ENCODE measurements around the gene NDE1. TPM values are rescaled to one million over a fixed set of nuclear protein-coding genes. Genes with fewer than 3 reads are reported as not detected.
A peak's percentile ranks its signal among the peaks of the same experiment; 100 is the strongest.

NDE1 gene
- total and polyA plus RNA-seq, 9 of the 15 experiments (the other 6 are each of a cell fraction or from before 2014, with no cell fraction given) = 3.1 to 59.9 (median 30.0) TPM

DNA sequence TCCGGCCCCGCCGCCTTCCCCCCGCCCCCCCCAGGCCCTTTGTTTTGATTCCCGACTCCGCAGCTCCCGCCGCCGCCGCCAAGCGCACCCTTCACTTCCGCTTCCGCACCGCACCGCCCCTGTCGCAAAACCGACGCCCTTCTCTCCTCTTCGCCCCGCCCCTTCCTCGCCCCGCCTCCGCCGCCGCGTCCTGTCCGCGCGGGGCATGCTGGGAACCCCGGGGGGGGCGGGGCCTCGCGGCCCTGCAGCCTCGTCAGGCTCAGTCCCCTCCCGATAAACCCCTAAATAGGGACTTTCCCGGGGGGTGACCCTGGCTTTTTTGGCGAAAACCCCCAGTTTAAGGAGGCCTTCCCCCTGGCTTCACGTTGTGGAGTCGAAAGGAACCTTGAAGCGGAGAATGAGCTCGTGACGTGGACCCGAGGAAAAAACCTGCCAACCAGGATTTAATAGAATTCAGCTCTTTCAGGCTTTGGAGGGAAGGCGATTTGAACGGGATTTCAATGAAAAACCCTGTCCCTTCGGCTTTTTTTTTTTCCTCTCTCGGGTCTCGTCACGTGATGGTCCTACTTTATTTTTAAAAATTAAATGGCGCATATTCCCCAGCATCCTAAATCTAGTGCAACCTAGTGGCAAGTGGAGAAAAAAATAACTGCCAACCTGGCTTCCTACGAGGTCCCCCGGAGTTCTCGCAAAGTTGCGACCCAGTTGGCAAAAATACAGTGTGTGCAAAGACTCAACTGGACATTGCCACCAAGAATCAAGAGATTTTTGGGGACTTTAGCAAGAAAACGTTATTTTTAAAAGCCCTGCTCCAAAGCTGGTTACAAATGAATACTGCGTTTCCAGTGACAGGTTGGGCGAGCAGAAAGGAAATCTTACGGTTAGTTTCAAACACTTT lies 6.7 kb upstream of the NDE1 start, which contains the start of gene MARF1 (continued):
- TF ChIP-seq MBD2 (IDR thresholded peaks at IDR 0.05; ENCODE audit: borderline replicate concordance, low read depth) = no peak; the same call in 1 of the 2 replicates
- no peak for TF ChIP-seq CBX8 (IDR thresholded peaks at IDR 0.05; ENCODE audit: borderline replicate concordance, extremely low read depth, low read depth, low read length, poor library complexity, severe bottlenecking)
- TF ChIP-seq, protein P1, sequence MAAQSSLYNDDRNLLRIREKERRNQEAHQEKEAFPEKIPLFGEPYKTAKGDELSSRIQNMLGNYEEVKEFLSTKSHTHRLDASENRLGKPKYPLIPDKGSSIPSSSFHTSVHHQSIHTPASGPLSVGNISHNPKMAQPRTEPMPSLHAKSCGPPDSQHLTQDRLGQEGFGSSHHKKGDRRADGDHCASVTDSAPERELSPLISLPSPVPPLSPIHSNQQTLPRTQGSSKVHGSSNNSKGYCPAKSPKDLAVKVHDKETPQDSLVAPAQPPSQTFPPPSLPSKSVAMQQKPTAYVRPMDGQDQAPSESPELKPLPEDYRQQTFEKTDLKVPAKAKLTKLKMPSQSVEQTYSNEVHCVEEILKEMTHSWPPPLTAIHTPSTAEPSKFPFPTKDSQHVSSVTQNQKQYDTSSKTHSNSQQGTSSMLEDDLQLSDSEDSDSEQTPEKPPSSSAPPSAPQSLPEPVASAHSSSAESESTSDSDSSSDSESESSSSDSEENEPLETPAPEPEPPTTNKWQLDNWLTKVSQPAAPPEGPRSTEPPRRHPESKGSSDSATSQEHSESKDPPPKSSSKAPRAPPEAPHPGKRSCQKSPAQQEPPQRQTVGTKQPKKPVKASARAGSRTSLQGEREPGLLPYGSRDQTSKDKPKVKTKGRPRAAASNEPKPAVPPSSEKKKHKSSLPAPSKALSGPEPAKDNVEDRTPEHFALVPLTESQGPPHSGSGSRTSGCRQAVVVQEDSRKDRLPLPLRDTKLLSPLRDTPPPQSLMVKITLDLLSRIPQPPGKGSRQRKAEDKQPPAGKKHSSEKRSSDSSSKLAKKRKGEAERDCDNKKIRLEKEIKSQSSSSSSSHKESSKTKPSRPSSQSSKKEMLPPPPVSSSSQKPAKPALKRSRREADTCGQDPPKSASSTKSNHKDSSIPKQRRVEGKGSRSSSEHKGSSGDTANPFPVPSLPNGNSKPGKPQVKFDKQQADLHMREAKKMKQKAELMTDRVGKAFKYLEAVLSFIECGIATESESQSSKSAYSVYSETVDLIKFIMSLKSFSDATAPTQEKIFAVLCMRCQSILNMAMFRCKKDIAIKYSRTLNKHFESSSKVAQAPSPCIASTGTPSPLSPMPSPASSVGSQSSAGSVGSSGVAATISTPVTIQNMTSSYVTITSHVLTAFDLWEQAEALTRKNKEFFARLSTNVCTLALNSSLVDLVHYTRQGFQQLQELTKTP (IDR thresholded peaks at IDR 0.05; ENCODE audit: low read depth in 1 of 2, partially characterized antibody in 2 of 2) = peak in 1 of 2 experiments; percentile 59
- TF ChIP-seq THRA (IDR thresholded peaks at IDR 0.05) = no peak
- TF ChIP-seq CBX1 (IDR thresholded peaks at IDR 0.05; ENCODE audit: low read depth) = no peak
- 0 out of 2 replicates have a peak, but pooled peaks have one; percentile 9 for TF ChIP-seq DEAF1 (CRISPR knock-in tag; IDR thresholded peaks at IDR 0.05)
- TF ChIP-seq CREM (IDR thresholded peaks at IDR 0.05; ENCODE audit: low read depth) = peak; percentile 73
- TF ChIP-seq EGR1 (conservative IDR thresholded peaks at IDR 0.05) = peak; percentile 41; the same call in 1 of the 2 replicates
- no peak for TF ChIP-seq THRB (CRISPR knock-in tag; conservative IDR thresholded peaks at IDR 0.05)
- TF ChIP-seq ZNF717 (CRISPR knock-in tag; IDR thresholded peaks at IDR 0.05) = no peak
- peak; percentile 25 for TF ChIP-seq PHF20 (IDR thresholded peaks at IDR 0.05; ENCODE audit: partially characterized antibody)
- no peak for TF ChIP-seq SMARCA5 (IDR thresholded peaks at IDR 0.05)
- no peak for TF ChIP-seq SRSF1 (IDR thresholded peaks at IDR 0.05; ENCODE audit: low read depth, low read length)
- peak; percentile 96 for TF ChIP-seq GABPA (tag; conservative IDR thresholded peaks at IDR 0.05; ENCODE audit: low read depth)
- TF ChIP-seq SREBF1 (IDR thresholded peaks at IDR 0.05; ENCODE audit: borderline replicate concordance, low read depth, low read length) = no peak
- TF ChIP-seq, protein P2, sequence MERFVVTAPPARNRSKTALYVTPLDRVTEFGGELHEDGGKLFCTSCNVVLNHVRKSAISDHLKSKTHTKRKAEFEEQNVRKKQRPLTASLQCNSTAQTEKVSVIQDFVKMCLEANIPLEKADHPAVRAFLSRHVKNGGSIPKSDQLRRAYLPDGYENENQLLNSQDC (CRISPR knock-in tag; IDR thresholded peaks at IDR 0.05) = peak; percentile 91
- no peak for TF ChIP-seq ZNF780A (CRISPR knock-in tag; IDR thresholded peaks at IDR 0.05)
- no peak for TF ChIP-seq SIN3B (IDR thresholded peaks at IDR 0.05; ENCODE audit: low read depth)
- TF ChIP-seq KDM1A (IDR thresholded peaks at IDR 0.05) = no peak
